ENCODE data around the gene RPTN.

Gene RPTN

GRCh38 chr1:152107031-152107983, 51.7 kb downstream of the RPTN start:
- no peak for DNase-seq (ENCODE audit: low read depth)
- TF ChIP-seq CTCF (conservative IDR thresholded peaks at IDR 0.05; ENCODE audit: low read depth, low read length) = no peak
- H3K4me3 ChIP-seq (ENCODE audit: low read length) = no peak overlapping the region

DNA sequence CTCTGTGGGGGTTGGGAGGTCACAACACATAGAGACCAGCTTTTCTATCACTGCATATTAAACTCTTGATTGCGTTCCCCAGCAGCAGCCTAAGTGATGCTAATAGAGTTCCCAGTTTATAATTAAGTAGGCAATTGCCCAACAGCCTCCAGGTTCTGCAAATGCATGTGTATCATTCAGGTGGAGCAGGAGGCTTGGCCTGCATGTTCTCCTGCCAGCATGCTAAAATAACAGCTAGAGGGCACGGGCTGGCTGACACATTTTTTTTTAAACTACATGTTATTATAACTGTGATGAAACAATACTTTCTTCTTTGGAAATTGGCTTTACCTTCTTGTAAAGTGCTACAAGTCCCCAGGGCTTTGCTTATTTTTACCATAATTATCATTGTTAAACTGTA, 54.2 kb downstream of the RPTN start:
- H3K4me3 ChIP-seq (ENCODE audit: low read length) = no peak overlapping the region
- no peak for TF ChIP-seq CTCF (conservative IDR thresholded peaks at IDR 0.05; ENCODE audit: low read depth, low read length)
- DNase-seq (ENCODE audit: low read depth) = no peak
